Heart left ventricle (tissue), 13 donors: Measurements from ENCODE around the gene SEZ6L.

Experiments
- CTCF ChIP-seq, 12 donors: fragments of 200-600 bp; sonication (generic) in 4 of 12; IDR thresholded peaks; one replicate each; pipeline versions ENCODE4 v1.5.0 to v1.8.0; 2018 to 2022; ENCODE audit warnings: antibody characterized with exemption in 12 of 12, mild to moderate bottlenecking in 5 of 12
- POLR2A ChIP-seq, 2 donors: fragments of 450-650 bp; IDR thresholded peaks; one replicate each; pipeline ENCODE4 v1.6.1; 2017; ENCODE audit warnings: antibody characterized with exemption in 2 of 2, mild to moderate bottlenecking in 2 of 2, moderate library complexity in 2 of 2
- donor health status: ischemic (EF 13 %, LVEDD 7.1; RV severe dilation, severe dysfunction).
- donor health status: DM: no; HTN: yes; CAD: no.
- donor health status: DM: no; HTN: no; CAD: no.
- donor health status: ischemic (EF 25% LVEDD 6.9; RV normal size, moderate dysfunction).
- donor health status: ischemic (EF 25% LVEDD 5.7; RV mildly dilated, moderate dysfunction).
- donor health status: ischemic (EF 35%, LVEDD 5.7; RV mildly dilated, moderate dysfunction).
- donor health status: nonischemic (EF 11% LVEDD 7.7; RV severe dilation, severe dysfunction).
- donor health status: DM: yes; HTN: yes; CAD: no.
- donor health status: PGD.
- donor health status: ischemic (EF 29% LVEDD 5.4; RV normal size, mild dysfunction).
- donor health status: nonischemic (EF 23%, LVEDD 6.1; RV moderate dilation, normal function).

GRCh38 chr22:26318975-26319374, 149.7 kb downstream of the SEZ6L start:
- no peak for TF ChIP-seq CTCF (IDR thresholded peaks at IDR 0.05)
- TF ChIP-seq POLR2A (IDR thresholded peaks at IDR 0.05): no peak
